Pons (tissue), 1 donor: ENCODE data around the gene ZNF668.

Source experiments
- DNase-seq: peaks from one replicate; pipeline ENCODE4 v3.0.0-alpha.2; 2016; ENCODE audit warnings: low spot score

ZNF668 gene

DNA sequence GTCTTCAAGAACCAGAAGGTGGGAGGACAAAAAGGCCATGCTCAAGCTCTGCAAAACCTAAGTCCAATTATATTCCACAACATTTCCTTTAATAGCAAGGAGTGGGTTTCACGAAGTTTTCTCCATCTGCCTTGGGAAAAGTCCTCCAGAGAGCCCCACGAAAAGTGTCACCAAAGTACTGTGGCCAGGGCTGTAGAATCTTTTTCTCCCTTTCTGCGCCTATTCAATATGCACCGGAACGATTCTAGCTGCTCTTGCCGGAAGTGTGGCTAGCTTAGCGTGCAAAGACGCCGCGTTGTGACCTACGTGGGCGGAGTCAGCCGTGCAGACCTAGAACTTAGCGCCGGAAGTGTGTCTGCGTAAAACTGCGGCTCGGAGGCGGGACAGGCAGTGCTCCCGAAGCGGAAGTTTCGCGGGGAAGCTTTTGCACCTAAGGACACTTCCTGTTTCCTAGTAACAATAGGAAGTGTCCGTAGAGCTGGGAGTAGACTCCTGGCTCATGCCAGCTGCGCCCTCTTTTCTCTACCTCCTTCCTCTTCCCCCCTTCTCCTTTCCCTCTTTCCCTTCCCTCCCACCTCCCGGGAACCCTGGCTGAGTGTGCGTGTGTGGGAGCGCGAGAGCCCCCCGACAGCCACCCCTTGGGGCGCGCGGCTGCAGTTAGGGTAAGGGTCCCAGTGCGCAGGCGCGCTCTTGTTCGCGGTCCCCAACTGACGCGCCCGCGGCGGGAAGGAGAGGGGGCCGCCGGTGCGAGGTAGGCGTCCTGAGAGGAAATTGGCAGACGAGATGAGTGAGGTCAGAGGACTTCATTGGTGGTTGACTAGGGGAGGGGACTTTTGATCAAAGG lies at the start of gene ZNF668, which contains the start of gene ZNF646:
Gene ZNF668, minus strand, starts transcription at position 271 of the 844 bp plus-strand sequence. CDS start 9,781 bp downstream, outside the sequence.
Gene ZNF646, plus strand, starts transcription at position 453 of the 844 bp plus-strand sequence. CDS start 1,903 bp downstream, outside the sequence.
- DNase-seq = peak; percentile 100

GRCh38 chr16:31120129-31120528 lies 46.1 kb upstream of the ZNF668 start:
- no peak for DNase-seq

GRCh38 chr16:31118223-31119155 lies 44.4 kb upstream of the ZNF668 start:
- DNase-seq = no peak

DNA sequence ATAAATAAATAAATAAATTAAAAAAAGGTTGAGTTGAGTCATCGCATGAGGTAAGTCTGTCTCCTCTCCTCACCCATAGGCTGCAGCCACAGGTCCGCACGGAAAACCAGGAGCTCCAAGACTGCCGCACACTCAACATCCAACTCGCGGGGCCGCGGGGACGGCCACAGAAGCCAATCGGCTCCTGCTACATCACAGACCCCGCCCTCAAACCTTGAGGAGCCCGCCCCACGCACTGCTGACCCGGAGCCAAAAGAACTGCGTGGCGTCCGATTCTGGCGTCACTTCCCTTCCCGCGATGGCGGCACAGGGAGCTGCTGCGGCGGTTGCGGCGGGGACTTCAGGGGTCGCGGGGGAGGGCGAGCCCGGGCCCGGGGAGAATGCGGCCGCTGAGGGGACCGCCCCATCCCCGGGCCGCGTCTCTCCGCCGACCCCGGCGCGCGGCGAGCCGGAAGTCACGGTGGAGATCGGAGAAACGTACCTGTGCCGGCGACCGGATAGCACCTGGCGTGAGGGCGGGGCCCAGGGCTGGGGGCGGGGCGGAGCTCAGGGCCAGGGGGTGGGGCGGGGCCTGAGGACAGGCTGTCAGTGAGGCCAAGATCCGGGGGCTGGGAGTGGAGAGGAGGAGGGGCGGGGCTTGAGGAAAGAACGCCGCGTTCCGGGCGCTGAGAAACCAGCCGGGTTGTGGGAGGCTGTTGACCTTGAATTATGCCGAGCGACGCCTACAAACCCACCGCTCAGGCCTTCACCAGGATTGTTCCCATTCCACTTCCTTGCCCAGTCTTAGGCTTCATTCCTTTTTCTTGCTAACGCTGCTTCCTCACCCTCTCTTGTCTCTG lies 43.6 kb upstream of the ZNF668 start, which contains the start of gene KAT8:
Gene KAT8, plus strand, starts transcription at position 281 of the 839 bp plus-strand sequence. Its CDS starts 18 bp downstream, at position 299.
- peak; percentile 96 for DNase-seq

GRCh38 chr16:31114468-31114867 lies 40.4 kb upstream of the ZNF668 start:
- DNase-seq = no peak

DNA sequence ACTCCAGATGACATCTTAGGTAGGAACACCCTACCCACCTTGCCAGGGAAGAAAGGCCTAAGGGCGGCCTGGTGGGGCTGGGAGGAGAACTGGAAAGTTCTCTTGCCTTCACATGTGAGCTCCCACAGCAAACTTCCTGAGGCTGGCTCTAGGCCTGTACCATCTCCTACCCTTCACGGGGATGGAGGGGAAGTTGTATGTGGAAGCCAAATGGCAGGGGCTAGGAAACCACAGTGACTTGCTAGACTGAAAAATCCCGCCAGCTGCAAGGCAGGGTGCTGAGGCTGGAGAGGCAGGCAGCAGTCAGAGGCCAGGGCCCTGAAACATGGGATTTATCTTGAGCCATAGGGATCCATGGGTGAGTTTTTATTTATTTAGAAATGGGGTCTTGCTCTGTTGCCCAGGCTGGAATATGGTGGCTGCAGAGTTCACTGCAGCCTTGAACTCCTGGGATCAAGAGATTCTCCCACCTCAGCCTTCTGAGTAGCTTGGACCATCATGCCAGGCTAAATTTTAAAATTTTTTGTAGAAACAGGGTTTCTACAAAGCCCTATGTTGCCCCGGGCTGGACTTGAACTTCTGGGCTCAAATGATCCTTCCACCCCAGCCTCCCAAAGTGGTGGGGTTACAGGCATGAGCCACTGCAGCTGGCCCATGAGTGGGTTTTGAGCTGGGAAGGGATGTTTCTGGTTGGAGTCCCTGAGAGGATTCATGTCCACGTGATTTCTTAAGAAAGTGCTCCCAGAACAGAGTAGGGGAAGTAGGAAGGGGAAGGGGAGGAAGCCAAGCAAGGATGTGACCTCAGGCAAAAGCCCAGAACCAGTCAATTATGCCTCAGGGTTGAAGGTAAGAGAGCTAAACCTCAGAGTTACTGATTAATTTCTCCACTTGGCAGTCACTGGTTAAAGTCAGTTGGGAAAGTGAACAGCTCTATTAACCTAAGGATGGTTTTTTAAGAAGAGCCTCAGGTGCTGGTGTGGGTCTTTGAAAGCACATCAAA lies 39.4 kb upstream of the ZNF668 start:
- peak; percentile 74 for DNase-seq

DNA sequence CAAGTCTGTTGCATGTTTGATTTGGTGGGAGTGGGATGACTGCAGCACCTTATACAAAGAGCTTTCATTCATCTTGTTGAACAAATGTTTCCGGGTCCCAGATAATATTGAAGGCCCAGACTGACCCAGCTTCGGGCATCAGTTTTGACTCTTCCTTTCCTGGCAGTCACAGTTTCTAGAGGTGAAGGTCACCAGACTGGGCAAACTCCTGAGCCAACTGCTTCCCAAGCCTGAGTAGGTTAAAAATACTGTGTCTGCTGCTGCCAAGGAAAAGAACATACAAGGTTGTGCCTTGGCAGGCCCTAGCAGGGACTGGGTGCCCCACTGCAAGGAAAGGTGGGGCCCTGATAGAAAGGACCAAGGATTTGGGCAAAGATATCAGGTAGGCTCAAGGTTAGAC lies 38.7 kb upstream of the ZNF668 start:
- DNase-seq = no peak

DNA sequence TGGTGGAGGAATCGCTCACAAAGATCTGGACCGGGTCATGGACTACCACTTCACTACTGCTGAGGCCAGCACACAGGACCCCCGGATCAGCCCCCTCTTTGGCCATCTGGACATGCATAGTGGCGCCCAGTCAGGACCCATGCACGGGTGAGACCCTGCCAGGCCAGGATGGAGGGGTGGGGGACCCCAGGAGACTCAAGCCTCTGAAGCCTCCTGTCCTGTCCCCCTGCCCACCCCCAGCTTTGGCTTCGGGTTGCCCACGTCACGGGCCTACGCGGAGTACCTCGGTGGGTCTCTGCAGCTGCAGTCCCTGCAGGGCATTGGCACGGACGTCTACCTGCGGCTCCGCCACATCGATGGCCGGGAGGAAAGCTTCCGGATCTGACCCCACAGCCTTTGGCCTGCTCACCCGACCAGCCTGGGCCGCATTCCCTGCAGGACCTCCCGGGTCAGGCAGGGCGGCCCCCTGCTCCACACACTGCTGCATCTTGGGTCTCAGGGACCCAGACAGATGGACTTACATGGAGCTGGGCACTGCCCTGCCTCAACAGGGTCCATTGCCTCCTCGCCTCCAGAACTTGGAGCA lies 37.9 kb upstream of the ZNF668 start:
- no peak for DNase-seq

GRCh38 chr16:31110106-31111034 lies 36.3 kb upstream of the ZNF668 start:
- DNase-seq = no peak

DNA sequence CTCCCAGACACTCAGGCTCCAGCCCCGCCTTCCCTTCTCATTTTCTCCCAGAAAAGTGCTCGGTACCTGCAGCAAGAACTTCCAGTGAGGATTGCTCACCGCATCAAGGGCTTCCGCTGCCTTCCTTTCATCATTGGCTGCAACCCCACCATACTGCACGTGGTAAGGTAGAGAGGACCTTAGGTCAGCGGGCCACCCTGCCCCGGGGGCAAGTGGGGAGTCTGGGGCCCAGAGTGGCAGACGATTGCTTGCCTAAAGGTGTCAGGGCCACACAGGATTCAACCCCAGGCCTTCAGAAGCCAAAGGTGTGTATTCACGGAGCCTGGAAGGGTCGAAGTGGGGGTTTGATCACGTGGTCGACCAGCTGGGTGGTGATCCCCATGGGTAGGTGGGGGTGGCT lies 35.6 kb upstream of the ZNF668 start:
- DNase-seq = no peak

DNA sequence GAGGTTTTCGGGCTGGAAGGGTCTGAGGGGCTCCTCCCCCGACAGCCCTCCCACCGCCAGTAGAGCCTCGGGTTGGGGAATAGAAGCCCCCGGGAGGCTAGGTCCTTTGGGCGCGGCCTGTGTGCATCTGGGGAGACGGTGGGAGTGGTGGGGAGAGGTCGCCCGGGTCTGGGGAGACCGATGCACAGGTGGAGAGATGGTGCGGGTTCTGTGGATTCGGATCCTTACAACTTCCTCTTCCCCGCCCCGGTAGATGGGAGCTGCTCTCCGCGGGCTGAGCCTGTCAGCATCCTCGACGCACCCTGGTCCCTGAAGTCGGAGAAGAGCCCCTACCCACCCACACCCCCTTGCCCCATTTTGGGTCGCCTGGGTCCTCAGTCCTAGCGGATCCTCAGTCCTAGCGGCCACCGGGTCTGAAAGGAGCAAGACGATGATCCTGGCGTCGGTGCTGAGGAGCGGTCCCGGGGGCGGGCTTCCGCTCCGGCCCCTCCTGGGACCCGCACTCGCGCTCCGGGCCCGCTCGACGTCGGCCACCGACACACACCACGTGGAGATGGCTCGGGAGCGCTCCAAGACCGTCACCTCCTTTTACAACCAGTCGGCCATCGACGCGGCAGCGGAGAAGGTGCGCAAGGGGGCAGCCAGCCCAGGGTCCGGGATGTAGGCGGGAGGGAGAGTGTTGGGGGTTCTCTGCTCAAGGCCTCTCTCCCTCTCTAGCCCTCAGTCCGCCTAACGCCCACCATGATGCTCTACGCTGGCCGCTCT lies 34.9 kb upstream of the ZNF668 start:
- DNase-seq = no peak

DNA sequence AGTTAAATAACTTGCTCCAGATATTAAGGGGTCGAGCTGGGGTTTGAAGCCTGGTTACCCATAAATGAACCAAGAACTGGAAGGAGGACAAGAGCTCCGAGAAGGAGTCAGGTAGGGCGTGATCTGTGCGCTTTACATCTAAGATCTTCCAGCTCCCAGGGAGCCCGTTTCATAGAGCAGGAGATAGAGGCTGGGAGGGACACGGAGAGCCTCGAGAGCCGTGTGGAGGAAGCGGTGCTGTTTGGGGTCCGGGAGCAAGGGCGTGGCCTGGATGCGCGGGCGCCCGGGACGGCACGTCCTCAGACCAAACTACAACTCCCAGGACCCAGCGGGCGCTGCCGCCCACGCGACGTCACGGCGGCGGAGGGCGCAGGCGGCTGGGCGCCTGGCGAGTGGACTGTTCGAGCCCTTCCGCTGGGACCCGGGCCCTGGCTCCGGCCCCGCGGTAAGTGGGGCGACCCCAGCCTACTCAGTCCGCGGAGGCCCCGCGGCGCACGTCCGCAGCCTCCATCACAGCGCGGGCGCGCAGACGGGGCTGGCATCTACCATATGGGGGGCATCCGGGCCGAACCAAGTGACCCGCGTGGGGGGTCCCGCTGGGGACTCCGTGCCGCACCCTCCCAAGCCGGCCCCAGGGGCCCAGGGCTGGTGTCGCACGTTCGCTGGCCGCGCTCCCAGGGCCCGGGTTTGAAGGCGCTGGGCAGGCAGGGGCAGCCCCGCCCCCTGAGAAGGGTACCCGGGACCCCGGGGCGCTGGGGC lies 34.2 kb upstream of the ZNF668 start, which contains the start of gene BCKDK:
Gene BCKDK, plus strand, starts transcription at position 352 of the 759 bp plus-strand sequence. CDS start 838 bp downstream, outside the sequence.
- peak; percentile 62 for DNase-seq

DNA sequence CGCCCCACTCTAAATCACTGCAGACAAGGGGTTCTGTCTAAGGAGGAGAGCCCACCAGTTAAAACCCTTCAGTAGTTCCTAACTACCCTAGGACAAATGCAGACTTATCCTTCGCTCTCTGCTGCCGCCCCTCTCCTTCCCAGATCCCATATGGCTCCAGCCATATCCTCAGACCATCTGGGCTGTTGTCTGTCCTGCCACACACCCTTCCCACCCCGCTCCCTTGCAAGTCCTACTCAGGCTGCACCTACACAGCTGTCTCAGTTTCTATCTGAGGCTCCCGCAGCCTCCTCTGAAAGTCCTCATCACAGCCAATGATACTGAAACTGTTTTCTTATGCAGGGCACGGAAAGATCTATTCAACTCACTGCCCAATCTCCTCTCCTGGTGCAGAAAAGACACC lies 33.4 kb upstream of the ZNF668 start:
- no peak for DNase-seq

- no peak for DNase-seq
These were observed 32.7 kb upstream of the ZNF668 start for GRCh38 chr16:31106509-31107464.

DNA sequence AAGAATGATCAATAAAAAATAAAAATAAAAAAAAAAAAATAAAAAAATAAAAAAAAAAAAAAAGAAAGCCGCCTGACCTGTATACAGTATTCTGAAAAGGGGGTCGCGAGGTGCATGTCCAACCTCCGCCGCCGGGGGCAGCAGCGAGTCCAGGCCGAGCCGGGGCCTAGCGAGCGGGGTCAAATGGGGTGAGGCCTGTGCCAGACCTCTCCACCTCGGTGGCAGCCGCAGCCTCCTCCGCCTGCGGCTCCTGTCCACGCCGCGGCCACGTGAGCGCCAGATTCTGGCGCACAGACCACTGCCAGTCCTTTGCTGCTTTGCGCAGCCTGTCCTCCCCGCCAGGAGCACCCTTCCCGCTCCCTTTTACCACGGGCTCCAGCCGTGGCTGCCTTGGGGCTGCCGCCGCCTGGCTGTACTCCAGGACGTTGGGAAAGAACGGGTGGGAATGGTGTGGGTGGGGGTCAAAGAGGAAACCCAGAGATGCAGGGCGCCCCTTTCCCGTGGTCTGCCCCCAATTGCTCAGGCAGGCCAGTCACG lies 31.7 kb upstream of the ZNF668 start:
- peak; percentile 75 for DNase-seq
